Upper lobe of right lung (tissue), 1 donor: Measurements from ENCODE around the gene PPP4R1. TPM values are rescaled to one million over a fixed set of nuclear protein-coding genes. Genes with fewer than 3 reads are reported as not detected.

ENCODE experiments used
- ATAC-seq: fragments of 200-7000 bp; cut with Tn5 transposase; one replicate; pipeline ENCODE4 v1.9.1; 2020; ENCODE audit warnings: mild to moderate bottlenecking, moderate library complexity
- DNase-seq: peaks from one replicate; pipeline ENCODE4 v3.0.0-alpha.2; 2020
- H3K27ac ChIP-seq: fragments of 200-600 bp; one replicate; pipeline ENCODE4 v1.8.0; 2022
- H3K27me3 ChIP-seq: fragments of 200-600 bp; one replicate; pipeline ENCODE4 v1.8.0; 2022; ENCODE audit warnings: mild to moderate bottlenecking
- H3K36me3 ChIP-seq: fragments of 200-600 bp; one replicate; pipeline ENCODE4 v1.8.0; 2022
- H3K4me1 ChIP-seq: fragments of 200-600 bp; one replicate; pipeline ENCODE4 v1.8.0; 2022
- H3K4me3 ChIP-seq: fragments of 200-600 bp; one replicate; pipeline ENCODE4 v1.8.0; 2022; ENCODE audit warnings: mild to moderate bottlenecking
- H3K9me3 ChIP-seq: fragments of 200-600 bp; one replicate; pipeline ENCODE4 v1.8.0; 2022
- intact Hi-C: fragments of 100-400 bp; cut with DNase I; formaldehyde crosslinking; loops from one replicate; pipeline ENCODE4 v1.11.0; 2022
- total RNA-seq: library from RNA; stranded (reverse); fragmentation: NEBNext Ultra II Directional; extraction: Animal tissue kit (Norgen Biotek cat#: 25700); gene quantifications from one replicate; pipeline ENCODE4 v1.2.1, GENCODE V29; 2021
- TF ChIP-seq, protein P1 (sequence below): fragments of 200-600 bp; IDR thresholded peaks from one replicate; pipeline ENCODE4 v1.8.0; 2022; ENCODE audit warnings: antibody characterized with exemption
- donor health status: DM: no; HTN: yes; CAD: no; lungs with severe emphysema.

Gene PPP4R1
- total RNA-seq, 1 donor from 2014 or later = 141 TPM

DNA sequence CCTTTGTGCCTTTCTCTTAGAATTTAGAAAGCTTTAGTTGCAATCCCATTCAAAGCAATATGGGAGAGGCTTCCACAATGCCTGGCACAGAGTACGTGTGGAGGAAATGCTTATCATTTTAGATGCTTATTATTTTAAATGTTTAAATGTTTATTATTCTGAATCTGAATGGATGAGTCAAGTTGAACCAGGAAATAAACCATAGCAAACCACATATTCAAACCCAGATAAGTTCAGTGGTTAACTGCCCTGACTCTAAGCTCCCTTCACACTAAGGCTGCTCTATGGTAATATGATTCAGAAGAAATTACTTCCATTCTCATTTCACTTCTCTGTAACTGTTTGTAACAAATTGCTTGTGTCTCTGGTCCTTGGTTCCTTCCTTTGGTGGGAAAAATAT lies 5.2 kb upstream of the PPP4R1 start:
- Histone ChIP-seq H3K4me1 (peaks cover 17% of the 10 kb centered on the region), H3K36me3 (no peaks in the 10 kb centered on the region), H3K27me3 (no peaks in the 10 kb centered on the region), H3K27ac (no peak overlapping the region), H3K9me3 (no peaks in the 10 kb centered on the region), H3K4me3 (no peak overlapping the region)
- intact Hi-C loops = no loop called here
- TF ChIP-seq, protein P1, sequence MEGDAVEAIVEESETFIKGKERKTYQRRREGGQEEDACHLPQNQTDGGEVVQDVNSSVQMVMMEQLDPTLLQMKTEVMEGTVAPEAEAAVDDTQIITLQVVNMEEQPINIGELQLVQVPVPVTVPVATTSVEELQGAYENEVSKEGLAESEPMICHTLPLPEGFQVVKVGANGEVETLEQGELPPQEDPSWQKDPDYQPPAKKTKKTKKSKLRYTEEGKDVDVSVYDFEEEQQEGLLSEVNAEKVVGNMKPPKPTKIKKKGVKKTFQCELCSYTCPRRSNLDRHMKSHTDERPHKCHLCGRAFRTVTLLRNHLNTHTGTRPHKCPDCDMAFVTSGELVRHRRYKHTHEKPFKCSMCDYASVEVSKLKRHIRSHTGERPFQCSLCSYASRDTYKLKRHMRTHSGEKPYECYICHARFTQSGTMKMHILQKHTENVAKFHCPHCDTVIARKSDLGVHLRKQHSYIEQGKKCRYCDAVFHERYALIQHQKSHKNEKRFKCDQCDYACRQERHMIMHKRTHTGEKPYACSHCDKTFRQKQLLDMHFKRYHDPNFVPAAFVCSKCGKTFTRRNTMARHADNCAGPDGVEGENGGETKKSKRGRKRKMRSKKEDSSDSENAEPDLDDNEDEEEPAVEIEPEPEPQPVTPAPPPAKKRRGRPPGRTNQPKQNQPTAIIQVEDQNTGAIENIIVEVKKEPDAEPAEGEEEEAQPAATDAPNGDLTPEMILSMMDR = no peak
- no peak for DNase-seq
- ATAC-seq = no peak

DNA sequence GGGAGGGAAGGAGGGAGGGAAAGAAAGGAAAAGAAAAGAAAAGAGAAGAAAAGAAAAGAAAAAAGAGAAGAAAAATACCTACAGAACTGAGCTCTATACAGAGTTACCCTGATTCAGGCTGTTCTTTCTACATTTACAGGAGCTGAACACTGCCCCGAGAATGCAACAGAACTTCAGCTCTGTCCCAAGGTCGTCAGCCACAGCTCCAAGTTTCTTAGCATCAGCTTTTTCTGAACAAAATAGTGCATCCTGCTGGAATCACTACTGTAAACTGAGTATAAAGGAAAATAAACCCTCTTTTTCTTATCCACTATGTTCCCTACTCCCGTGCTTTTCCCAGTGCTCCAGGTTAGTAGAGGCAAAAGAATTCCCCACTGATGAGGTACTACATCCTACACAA lies 4.7 kb upstream of the PPP4R1 start:
- H3K27ac ChIP-seq = no peak overlapping the region
- intact Hi-C loops = no loop called here
- TF ChIP-seq, protein P1 = no peak

DNA sequence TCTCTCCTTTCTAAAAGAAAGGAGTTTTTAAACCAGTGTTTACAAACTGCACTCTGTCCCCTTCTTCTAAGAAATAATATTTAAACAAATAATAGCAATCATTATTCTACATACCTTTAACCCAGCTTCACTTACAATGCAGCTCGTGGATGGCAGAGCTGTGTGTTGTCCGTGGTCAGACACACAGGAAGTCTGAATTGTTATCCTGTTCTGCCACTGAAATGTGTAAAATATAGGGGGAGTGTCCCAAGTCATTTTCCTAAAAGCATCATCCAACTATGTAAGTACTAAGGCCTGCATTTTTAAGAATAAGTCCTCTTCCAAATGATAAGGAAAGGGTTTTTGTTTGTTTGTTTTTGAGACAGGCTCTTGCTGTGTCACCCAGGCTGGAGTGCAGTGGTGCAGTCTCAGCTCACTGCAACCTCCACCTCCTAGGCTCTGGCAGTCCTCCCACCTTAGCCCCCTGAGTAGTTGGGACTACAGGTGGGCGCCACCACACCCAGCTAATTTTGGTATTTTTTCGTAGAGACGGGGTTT lies 2.7 kb upstream of the PPP4R1 start:
- intact Hi-C loops = no loop called here

More for the DNA sequence above, 4.7 kb upstream of the PPP4R1 start:
- H3K27me3 ChIP-seq = no peaks in the 10 kb centered on the region
- DNase-seq (no peak), ATAC-seq (no peak)
- H3K9me3 ChIP-seq = no peaks in the 10 kb centered on the region
- H3K36me3 ChIP-seq = no peaks in the 10 kb centered on the region
- H3K4me3 ChIP-seq = no peak overlapping the region
- H3K4me1 ChIP-seq = peaks cover 17% of the 10 kb centered on the region

DNA sequence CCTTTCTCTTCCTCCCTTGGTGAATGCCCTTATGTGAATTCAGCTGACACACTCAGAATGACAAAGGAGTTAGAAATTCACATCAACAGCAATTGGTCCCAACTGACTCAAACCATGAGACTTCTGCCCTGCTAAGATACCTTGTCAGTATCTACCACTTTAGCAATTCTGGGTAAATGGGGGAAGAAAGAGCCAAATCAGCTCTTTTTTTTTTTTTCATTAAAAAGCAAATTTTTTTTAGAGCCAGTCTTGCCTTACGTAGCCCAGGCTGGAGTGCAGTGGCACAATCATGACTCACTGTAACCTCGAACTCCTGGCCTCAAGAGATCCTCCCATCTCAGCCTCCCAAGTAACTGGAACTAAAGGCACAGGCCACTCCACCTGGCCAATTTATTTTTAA lies 1.7 kb upstream of the PPP4R1 start:
- Histone ChIP-seq H3K27ac (peak overlapping the region; percentile 97), H3K4me1 (peaks cover 36% of the 10 kb centered on the region), H3K4me3 (no peak overlapping the region), H3K9me3 (no peaks in the 10 kb centered on the region), H3K36me3 (peaks cover 7% of the 10 kb centered on the region), H3K27me3 (no peaks in the 10 kb centered on the region)
- TF ChIP-seq, protein P1 = no peak
- intact Hi-C loops = no loop called here
- no peak for DNase-seq
- no peak for ATAC-seq

More for the DNA sequence above, 2.7 kb upstream of the PPP4R1 start:
- H3K9me3 ChIP-seq = no peaks in the 10 kb centered on the region
- H3K4me1 ChIP-seq = peaks cover 28% of the 10 kb centered on the region
- no peaks in the 10 kb centered on the region for H3K27me3 ChIP-seq
- DNase-seq (no peak), ATAC-seq (no peak)
- H3K36me3 ChIP-seq = no peaks in the 10 kb centered on the region
- TF ChIP-seq, protein P1 = no peak
- H3K4me3 ChIP-seq = no peak overlapping the region
- no peak overlapping the region for H3K27ac ChIP-seq

DNA sequence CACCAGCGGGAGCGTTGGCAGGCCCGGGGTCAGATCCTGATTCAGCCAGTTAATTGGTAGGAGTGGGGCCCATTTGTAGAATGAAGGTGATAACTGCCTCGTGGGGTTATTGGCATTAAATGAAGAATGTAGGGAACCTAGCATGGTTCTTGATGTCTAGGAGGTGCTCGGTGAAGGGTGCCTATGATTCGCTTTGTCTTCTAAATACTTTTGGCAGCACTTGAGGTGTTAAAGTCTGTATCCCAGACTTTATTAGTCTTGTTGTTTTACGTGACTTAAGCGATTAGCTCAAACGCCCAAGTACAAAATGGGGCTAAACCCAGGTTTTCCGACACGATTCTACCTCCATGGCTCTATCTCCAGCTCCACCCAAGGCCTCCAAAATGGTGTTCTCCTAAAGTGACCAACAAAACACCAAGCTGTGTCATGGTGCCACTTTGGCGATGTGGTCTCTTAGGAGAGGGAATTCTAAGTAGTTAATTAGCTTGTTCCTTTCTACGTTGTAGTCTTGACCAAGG lies 980 bp upstream of the PPP4R1 start:
- no peaks in the 10 kb centered on the region for H3K9me3 ChIP-seq
- H3K27ac ChIP-seq = peak overlapping the region; percentile 97
- TF ChIP-seq, protein P1 = no peak
- H3K4me1 ChIP-seq = peaks cover 38% of the 10 kb centered on the region
- peak overlapping the region; percentile 71 for H3K4me3 ChIP-seq
- H3K27me3 ChIP-seq = no peaks in the 10 kb centered on the region
- DNase-seq (no peak), ATAC-seq (no peak)
- intact Hi-C loops = no loop called here
- peaks cover 9% of the 10 kb centered on the region for H3K36me3 ChIP-seq
